Measurements from ENCODE around the gene P2RX4. TPM values are rescaled to one million over a fixed set of nuclear protein-coding genes. Genes with fewer than 3 reads are reported as not detected.

P2RX4 gene
- total RNA-seq, 2 donors from 2014 or later = 63.2 to 103 TPM

DNA sequence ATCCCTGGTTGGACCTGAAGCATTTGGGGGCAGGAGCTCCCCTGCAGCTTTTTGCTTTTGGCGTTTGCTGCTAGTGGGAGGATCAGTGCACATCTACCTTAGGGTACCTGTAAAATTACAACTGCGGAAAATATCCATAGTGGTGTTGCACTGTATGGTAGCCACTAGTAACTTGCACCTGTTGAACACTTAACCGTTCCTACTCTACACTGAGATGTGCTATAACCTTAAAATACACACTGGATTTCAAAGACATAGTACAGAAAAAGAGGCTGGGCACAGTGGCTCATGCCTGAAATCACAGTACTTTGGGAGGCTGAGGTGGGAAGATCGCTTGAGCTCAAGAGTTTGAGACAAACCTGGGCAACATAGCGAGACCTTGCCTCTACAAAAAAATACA is 2.9 kb downstream of the P2RX4 start:
- TF ChIP-seq POLR2A (IDR thresholded peaks at IDR 0.05) (no peak), CTCF (IDR thresholded peaks at IDR 0.05) (no peak), POLR2AphosphoS5 (IDR thresholded peaks at IDR 0.05) (no peak)
- Histone ChIP-seq H3K36me3 (no peaks in the 10 kb centered on the region), H3K27me3 (replicated peaks; ENCODE audit: insufficient read depth) (no peaks in the 10 kb centered on the region), H3K9me3 (no peaks in the 10 kb centered on the region), H3K27ac (no peak overlapping the region), H3K4me1 (replicated peaks) (no peaks in the 10 kb centered on the region), H3K4me3 (no peak overlapping the region)
- 96% methylated on average over 5 of the region's 5 CpGs for WGBS
- intact Hi-C loops (cut with DNase I) = no loop called here
- no peak for DNase-seq (ENCODE audit: low spot score)

DNA sequence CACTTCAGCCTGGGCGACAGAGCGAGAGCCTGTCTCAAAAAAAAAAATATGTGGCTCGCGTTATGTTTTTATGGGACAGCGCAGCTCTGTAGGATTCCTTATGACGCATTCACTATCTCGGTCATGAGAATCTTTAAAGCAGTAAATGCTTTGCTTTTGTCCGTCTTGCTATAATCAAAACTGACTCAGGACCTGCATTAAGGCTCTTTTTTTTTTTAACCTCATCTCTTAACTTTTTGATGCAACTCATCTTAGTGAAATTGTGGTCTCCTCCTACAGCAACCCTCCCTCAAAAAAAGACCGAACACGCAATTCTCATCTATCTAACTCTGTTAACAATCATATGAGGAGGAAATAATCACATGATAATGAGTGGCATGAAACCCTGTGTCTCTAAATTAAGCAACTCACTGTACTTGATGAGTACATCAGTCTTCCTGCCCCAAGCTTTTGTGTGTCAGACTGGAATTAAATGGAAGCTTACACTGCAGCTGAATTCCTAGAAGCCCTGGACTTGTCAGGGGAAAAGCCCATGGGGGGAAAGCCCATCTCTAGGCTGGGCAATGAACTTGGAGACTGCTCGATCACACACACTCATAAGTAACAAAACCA is 4.3 kb downstream of the P2RX4 start:
- WGBS = 89% methylated on average over 11 of the region's 11 CpGs

GRCh38 chr12:121214855-121215745 is 5.2 kb downstream of the P2RX4 start:
- no peak for TF ChIP-seq CTCF (IDR thresholded peaks at IDR 0.05)
- 69% methylated on average over 14 of the region's 14 CpGs for WGBS
- peak overlapping the region in 1 of 2 donors; percentile 14 for H3K27ac ChIP-seq
- no peaks in the 10 kb centered on the region for H3K27me3 ChIP-seq (replicated peaks; ENCODE audit: insufficient read depth)
- H3K4me1 ChIP-seq (replicated peaks) = no peaks in the 10 kb centered on the region
- H3K9me3 ChIP-seq = no peaks in the 10 kb centered on the region
- intact Hi-C loops (cut with DNase I) = no loop called here
- DNase-seq (ENCODE audit: low spot score) = no peak
- no peak overlapping the region for H3K4me3 ChIP-seq
- no peaks in the 10 kb centered on the region for H3K36me3 ChIP-seq

More for the DNA sequence above, 4.3 kb downstream of the P2RX4 start:
- H3K27me3 ChIP-seq (replicated peaks; ENCODE audit: insufficient read depth) = no peaks in the 10 kb centered on the region
- no peak overlapping the region for H3K4me3 ChIP-seq
- H3K4me1 ChIP-seq (replicated peaks) = no peaks in the 10 kb centered on the region
- no peaks in the 10 kb centered on the region for H3K36me3 ChIP-seq
- no peaks in the 10 kb centered on the region for H3K9me3 ChIP-seq
- intact Hi-C loops (cut with DNase I) = no loop called here
- DNase-seq (ENCODE audit: low spot score) = no peak
- H3K27ac ChIP-seq = peak overlapping the region in 1 of 2 donors; percentile 14
- TF ChIP-seq POLR2A (IDR thresholded peaks at IDR 0.05) (no peak), POLR2AphosphoS5 (IDR thresholded peaks at IDR 0.05) (no peak), CTCF (IDR thresholded peaks at IDR 0.05) (no peak)

- H3K36me3 ChIP-seq = no peaks in the 10 kb centered on the region
- no peaks in the 10 kb centered on the region for H3K9me3 ChIP-seq
- TF ChIP-seq CTCF (IDR thresholded peaks at IDR 0.05) (no peak), POLR2A (IDR thresholded peaks at IDR 0.05) (no peak), POLR2AphosphoS5 (IDR thresholded peaks at IDR 0.05) (no peak)
- intact Hi-C loops (cut with DNase I) = no loop called here
- no peak for DNase-seq (ENCODE audit: low spot score)
- no peaks in the 10 kb centered on the region for H3K27me3 ChIP-seq (replicated peaks; ENCODE audit: insufficient read depth)
- H3K4me1 ChIP-seq (replicated peaks) = no peaks in the 10 kb centered on the region
- H3K27ac ChIP-seq = no peak overlapping the region
- 88% methylated on average over 4 of the region's 4 CpGs for WGBS
- no peak overlapping the region for H3K4me3 ChIP-seq
Measured at GRCh38 chr12:121216102-121216501, 6.2 kb downstream of the P2RX4 start.
